GM18498 (cell line): ENCODE results near the gene MIS12.

Experiments
- ATAC-seq: cut with Tn5 transposase; IDR thresholded peaks from one replicate; pipeline ENCODE4 v1.9.1; 2021; ENCODE audit warnings: mild to moderate bottlenecking, moderate library complexity; ENCODE audit not compliant: unreplicated experiment

The MIS12 gene

GRCh38 chr17:5486206-5487124 is at the start of gene MIS12:
Gene MIS12, plus strand, starts transcription at chr17:5486566. Its CDS starts 2,297 bp downstream, at chr17:5488863.
- peak; percentile 87 for ATAC-seq

GRCh38 chr17:5437721-5438317 is 48.5 kb upstream of the MIS12 start:
- no peak for ATAC-seq

- peak; percentile 90 for ATAC-seq
These were observed 47.5 kb upstream of the MIS12 start, which contains the start of gene C1QBP for GRCh38 chr17:5438716-5439445. Gene C1QBP, minus strand, starts transcription at chr17:5439155. Its CDS starts 82 bp downstream, at chr17:5439073.

GRCh38 chr17:5439446-5439764 is 47.0 kb upstream of the MIS12 start:
- no peak for ATAC-seq

- ATAC-seq = no peak
These were observed 42.6 kb upstream of the MIS12 start for GRCh38 chr17:5443728-5444127.

GRCh38 chr17:5444209-5444608 is 42.2 kb upstream of the MIS12 start:
- ATAC-seq = no peak

- no peak for ATAC-seq
These were observed 39.6 kb upstream of the MIS12 start for GRCh38 chr17:5446786-5447185.

- no peak for ATAC-seq
These were observed 21.5 kb upstream of the MIS12 start for GRCh38 chr17:5464717-5465507.

- ATAC-seq = no peak
These were observed 20.1 kb upstream of the MIS12 start for GRCh38 chr17:5466295-5466694.

GRCh38 chr17:5467416-5467815 is 18.9 kb upstream of the MIS12 start:
- no peak for ATAC-seq

GRCh38 chr17:5468075-5468473 is 18.3 kb upstream of the MIS12 start:
- ATAC-seq = peak; percentile 12

GRCh38 chr17:5472511-5472910 is 13.9 kb upstream of the MIS12 start:
- no peak for ATAC-seq

- no peak for ATAC-seq
These were observed 12.5 kb upstream of the MIS12 start for GRCh38 chr17:5473906-5474305.

GRCh38 chr17:5478992-5479391 is 7.4 kb upstream of the MIS12 start:
- ATAC-seq = no peak

- ATAC-seq = no peak
These were observed 5.4 kb upstream of the MIS12 start for GRCh38 chr17:5480962-5481361.

GRCh38 chr17:5481451-5481850 is 4.9 kb upstream of the MIS12 start:
- no peak for ATAC-seq

GRCh38 chr17:5485270-5486205 is 828 bp upstream of the MIS12 start, which contains the start of gene DERL2:
Gene DERL2, minus strand, starts transcription at chr17:5486178. Its CDS starts 17 bp downstream, at chr17:5486161.
- ATAC-seq = peak; percentile 24

- no peak for ATAC-seq
These were observed 2.4 kb downstream of the MIS12 start for GRCh38 chr17:5488752-5489151.

GRCh38 chr17:5492970-5493369 is 6.6 kb downstream of the MIS12 start:
- no peak for ATAC-seq
